GM19035 (cell line): ENCODE results near the gene ATP11A.
"Not testable (repeated sequence)": the region's sequence is repeated elsewhere in the genome, so short reads cannot be mapped to it uniquely, and the experiment has no call there.

ENCODE experiments used
- ATAC-seq: cut with Tn5 transposase; IDR thresholded peaks from one replicate; pipeline ENCODE4 v1.9.1; 2021; ENCODE audit not compliant: unreplicated experiment

Gene ATP11A

DNA sequence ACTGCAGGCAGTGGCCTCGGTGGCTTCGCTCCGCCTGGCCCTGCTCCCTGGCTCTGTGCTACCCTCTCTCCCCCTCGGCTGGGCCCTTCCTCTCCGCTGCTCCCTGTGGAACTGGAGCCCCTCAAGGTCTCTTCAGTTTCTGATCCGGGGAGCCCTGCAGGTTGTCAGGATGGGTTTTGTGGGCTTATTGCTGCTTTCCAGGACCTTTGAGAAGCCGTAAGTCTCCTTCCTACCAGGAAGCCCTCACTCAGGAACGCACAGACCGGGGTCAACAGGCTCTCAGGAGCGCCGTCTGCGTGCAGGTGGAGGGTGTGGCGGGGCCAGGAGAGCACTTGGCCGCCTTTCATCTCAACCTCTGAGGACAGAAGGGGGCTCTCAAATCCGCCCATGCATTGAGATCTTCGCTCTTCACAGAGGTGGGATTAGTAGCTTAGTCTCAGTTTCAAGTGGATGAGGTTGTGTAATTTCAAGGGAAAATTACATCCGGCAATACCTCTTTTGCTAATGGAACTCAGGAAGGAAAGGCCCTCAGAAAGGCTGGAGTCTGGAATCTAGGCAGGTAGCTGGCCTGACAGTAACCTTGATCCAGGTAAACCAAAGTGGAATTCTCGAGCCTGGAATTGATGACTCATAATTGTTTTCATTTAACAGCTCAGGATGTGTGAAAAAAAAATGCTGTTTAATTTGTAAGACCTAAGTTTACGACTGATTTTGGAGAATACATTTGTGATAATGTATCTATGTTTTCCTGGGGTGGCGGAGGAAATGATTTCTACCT, 102.0 kb downstream of the ATP11A start:
- ATAC-seq = no peak

DNA sequence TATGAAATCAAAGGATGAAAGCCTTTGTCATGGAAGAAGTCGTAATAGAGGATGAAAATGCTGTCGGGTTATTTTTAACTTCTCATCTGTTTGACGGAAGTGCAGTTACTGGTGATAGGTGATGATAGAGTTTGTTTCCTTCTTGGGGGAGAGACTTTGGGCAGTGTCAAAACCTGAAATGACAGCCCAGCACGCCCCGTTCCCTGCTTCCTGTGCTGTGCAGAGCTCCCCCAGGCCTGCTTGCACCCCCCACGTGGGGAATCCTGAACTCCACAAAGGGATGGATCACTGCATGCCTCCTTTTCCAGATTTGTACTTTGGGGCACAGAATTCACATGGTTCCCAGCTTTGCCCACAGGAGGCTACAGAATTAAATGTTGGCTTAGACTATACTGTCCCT, 102.7 kb downstream of the ATP11A start:
- no peak for ATAC-seq

DNA sequence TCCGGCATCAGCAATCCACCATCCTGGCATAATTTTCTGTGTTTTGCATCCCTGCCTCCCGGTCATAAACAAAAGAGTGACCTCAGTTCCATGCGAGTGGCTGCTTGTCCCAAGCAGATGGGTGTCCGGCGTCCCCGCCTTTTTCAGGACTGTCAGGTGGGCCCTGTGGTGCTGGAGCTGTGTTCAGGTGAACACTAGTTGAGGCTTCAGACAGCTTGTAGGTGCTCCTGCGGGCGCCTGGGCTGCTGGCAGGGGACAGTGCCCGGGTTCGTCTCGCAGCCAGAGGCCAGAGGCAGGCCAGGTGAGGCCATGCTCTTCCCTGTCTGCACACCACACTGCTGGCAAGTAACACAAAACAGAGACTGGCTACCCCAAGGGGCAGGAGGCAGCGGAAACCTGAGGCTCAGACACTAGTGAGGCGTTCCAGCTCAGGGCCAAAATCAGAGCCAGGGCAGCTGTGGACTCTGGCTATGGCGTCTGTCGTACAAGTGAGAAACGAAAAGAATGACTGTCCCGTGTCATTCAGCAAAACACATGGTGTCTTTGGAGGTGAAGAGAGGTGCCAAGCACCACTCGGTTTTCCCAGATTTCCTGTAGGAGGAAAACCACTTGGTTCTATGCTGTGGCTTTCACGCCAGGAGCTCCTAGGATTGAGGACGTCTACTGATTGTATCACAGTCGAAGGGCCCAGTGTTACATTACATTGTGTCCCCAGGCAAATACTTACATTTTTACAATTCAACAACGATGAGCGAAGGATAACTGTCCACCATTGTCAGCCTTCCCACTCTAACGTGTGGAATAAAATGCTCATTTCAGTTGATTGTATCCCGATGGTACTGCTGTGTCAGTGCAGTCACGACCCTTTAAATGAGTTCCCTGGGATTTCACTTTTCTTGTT, 104.0 kb downstream of the ATP11A start:
- no peak for ATAC-seq

DNA sequence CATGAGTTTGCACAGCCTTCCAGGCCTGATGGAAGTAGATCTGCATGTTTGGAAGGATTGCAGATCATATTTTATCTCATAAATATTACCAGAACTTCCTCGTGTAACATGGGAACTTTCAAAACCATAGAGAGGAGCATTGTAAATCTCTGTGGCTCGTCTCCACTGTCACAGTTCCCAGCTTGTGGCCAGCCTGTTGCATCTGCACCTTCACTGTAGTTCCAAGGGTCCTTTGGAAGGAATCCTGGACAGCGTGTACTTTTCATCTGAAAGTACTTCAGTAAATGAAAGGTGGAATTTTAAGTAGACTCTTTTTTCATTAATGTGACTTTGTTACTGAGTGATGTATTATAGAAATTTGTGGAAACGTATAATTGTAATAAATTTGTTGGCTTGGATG, 105.4 kb downstream of the ATP11A start:
- ATAC-seq = no peak

DNA sequence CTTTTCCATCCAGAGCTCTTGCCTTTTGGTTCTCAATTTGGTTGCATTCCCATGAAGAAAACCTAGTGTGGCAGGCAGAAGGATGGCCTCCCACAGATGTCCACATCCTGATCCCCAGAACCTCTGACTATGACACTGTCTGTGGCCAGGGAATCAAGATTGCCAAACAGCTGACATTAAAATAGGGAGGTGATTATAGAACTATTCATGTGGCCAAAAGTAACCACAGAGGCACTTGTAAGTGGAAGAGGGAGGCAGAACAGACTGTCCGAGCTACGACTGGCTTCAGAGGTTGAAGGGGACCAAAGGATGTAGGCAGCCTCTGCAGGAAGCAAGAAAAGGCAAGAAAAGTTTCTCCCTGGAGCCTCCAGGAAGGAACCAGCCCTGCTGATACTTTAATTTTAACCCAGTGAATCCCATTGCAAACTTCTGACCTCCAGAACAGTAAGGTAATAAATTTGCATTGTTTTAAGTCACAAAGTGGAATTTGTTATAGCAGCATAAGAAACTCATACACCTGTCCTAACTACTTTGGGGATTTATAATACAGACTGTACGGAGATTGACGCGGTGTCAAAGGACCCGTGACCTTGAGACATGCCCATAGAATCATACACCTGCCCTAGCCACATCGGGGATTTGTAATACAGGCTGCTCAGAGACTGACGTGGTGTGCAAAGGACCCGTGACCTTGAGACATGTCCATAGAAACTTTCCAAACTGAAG, 106.5 kb downstream of the ATP11A start:
- no peak for ATAC-seq

DNA sequence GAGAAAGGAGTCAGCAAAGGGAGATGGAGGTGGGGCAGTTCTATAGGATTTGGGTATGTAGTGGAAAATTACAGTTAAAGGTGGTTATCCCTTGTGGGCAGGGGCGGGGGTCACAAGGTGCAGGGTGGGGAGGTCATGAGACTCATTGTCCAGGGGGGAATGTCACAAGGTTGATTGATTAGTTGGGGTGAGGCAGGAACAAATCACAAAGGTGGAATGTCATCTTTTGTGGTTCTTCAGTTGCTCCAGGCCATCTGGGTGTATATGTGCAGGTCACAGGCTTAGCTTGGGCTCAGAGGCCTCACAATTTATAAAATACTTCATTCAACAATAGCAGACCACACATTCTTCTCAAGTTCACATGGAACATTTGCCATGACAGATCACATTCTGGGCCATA, 109.6 kb downstream of the ATP11A start:
- no peak for ATAC-seq

DNA sequence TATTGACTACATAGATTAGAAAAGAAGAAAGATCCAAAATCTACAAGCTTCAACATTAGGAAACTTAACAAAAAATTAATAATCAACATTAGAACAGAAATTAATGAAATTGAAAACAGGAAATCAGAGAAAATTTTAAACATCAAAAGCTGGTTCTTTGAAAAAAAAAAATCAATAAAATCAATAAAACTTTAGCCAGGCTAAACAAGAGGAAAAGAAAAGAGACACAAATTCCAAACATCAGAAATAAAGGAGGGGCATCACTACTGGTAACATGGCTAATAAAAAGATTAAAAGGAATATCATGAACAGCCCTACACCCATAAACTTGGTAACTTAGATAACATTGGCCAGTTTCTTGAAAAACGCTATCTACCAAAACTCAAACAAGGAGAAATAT, 110.2 kb downstream of the ATP11A start:
- ATAC-seq = no peak

DNA sequence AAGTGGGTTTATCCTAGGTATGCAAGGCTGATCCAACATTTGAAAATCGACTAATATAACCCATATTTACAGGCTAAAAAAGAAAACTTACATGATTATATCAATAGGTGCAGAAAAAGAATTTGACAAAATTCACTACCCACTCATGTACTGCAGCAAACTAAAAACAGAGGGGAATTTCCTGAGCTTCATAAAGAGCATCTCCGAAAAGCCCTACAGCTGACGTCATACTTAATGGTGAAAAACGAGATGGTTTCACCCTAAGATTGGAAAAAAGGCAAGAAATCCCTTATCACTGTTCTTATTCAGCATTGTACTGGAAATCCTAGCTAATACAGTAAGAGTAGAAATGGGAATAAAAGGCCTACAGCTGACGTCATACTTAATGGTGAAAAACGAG, 111.0 kb downstream of the ATP11A start:
- ATAC-seq = not testable (repeated sequence)

DNA sequence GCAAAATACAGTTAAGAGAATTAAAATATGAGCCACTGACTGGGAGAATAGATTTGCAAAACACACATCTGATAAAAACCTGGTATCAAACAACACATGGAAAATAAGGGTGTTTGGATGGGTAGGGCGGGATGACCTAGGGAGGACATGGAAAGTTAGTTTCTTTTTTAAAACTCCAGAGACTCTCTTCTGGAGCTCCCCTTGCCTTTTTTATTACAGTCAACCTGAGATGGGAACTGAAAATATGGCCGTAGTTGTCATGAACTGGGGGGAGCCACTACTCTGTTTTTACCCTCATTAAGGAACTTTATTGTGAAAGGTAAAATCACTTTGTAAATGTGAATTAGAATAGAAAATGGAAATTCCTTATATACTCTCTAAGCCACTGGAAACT, 113.0 kb downstream of the ATP11A start:
- ATAC-seq = peak; percentile 53

DNA sequence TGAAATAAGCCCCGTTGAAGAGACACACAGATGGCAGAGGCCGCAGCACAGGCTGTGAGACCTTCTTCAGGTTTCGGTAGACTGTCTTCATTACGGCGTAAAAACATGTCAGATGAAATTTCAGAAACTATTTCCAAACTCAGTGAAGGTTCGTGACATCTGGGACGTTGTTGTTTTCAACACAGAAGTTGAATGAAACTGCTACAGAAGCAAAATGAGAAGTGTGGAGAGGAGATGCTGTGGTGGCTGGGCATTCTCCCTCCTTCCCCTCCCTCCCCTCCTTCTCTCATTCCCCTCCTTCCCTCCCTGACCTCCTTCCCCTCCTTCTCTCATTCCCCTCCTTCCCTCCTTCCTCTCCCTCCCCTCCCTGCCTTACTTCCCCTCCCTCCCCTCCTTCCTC, 113.6 kb downstream of the ATP11A start:
- ATAC-seq = peak; percentile 64

DNA sequence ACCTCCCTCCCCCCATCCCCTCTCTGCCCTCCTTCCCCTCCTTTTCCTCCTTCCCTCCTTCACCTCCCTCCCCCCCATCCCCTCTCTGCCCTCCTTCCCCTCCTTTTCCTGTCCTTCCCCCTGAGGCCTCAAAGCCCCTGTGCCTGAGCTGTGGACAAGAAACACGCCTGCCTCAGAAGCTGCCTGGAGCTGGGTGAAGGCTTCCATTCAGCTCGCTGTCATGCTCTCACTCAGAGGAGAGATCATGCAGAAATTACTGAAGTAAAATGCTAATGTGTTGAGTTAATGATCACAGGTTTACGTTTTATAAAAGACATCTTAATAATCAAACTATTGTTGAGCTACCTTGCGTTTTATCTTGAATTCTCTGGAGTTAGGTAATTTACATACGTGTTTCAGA, 114.5 kb downstream of the ATP11A start:
- ATAC-seq = no peak

DNA sequence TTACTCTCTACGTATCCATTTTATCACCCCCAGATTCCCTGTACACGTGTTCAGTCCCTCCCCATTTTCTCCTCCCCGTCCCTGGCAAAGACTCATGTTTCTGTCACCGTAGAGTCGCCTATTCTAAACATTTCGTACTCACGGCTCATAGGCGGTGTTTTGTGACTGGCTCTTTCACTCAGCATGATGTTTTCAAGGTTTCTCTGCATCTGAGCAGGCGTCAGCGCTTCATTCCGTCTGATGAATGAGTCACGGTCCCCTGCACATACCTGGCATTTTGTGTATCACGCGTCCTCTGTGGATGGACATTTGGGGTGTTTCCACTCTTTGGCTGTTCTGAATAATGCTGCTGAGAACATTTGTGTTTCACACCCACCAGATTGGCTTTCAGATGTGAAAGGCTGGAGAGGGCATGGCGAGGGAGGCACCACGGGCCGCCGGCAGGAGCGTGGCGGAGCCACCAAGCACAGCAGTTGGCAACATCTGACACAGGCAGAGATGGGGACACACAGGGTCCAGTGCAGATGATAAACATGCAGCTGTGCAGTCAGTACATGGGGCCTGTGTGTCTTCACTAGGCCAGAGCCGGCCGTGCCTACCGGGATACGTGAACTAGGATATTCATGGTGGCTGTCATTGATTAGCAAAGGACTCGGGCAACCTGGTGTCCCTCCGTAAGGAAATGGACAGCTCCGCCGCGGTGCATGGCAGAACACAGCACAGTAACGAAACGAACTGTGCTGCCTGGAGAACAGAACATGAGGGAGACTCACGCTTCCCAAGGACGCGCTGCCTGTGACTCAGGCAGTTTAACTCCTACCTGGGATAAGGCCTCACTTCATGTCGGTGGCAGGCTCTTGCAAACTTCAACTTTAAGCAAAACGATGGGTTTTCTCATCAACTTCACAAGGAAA, 117.2 kb downstream of the ATP11A start:
- ATAC-seq = no peak

DNA sequence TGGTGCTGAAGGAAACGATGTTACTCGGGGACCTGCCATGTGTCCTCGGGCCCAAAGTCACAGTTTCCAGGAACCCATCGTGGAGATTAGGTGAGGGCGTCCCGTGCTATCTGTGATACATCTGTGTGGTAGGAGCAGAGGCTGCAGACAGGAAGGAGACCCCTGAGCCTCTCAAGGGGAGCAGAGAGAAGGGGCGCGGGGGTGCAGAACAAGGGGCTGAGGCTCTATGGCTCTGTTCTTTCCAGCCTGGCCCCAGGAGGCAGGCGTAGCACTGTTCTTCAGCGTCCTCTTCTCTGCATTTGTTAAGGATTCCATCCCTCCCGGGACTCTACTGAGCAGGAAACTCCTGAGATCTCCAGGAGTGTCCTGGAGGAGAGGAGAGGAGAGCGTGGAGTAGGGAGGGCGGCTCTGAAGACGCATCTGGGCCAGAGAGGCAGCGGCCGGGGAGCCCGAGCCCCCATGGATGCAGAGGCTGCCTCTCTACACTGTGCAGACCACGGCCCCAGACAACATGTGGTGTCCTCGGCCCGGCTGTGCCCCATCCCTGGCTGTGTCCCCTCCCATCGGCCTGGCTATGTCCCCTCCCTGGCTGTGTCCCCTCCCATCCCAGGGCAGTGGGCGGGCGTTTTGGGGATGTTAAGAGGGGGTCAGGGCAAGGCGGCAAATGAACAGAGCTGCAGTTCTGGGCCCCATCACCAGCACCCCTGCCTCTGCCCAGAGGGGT, 118.0 kb downstream of the ATP11A start:
- ATAC-seq = no peak

DNA sequence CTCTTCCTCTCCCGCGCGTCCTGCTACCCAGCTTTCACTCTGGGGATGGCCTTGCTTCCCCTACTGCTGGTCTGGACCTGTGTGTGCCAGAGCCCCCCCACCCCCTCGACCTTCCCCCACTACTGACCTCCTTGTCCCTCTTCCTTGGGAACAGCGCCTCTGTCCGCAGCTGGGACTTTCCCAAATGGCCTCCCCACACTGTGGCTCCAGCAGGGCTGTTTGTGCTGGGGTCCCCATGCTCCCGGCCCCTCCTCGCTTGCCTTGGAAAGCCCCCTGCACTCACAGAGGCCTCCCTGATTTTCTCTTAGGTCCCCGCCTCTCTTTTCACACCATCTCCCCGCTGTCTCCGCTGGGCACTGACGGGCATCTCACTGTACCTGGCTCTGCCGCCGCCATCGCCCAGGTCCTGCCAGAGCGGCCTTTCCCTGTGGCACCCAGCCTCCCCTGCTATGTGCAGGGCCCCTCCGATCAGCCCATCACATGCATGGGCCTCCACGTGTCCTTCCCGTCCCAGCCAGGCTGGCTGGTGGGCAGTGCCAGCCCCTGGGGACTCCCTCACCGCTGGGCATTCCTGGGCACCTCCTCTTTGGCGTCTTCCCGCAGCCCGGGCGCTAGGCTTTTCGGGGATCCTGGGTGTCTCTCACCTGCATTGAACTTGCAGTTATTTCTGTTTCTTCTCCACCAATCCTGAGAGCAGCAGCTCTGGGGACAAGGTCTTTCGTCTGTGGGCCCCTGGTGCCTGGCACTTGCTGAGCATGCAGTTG, 118.7 kb downstream of the ATP11A start:
- ATAC-seq = no peak

DNA sequence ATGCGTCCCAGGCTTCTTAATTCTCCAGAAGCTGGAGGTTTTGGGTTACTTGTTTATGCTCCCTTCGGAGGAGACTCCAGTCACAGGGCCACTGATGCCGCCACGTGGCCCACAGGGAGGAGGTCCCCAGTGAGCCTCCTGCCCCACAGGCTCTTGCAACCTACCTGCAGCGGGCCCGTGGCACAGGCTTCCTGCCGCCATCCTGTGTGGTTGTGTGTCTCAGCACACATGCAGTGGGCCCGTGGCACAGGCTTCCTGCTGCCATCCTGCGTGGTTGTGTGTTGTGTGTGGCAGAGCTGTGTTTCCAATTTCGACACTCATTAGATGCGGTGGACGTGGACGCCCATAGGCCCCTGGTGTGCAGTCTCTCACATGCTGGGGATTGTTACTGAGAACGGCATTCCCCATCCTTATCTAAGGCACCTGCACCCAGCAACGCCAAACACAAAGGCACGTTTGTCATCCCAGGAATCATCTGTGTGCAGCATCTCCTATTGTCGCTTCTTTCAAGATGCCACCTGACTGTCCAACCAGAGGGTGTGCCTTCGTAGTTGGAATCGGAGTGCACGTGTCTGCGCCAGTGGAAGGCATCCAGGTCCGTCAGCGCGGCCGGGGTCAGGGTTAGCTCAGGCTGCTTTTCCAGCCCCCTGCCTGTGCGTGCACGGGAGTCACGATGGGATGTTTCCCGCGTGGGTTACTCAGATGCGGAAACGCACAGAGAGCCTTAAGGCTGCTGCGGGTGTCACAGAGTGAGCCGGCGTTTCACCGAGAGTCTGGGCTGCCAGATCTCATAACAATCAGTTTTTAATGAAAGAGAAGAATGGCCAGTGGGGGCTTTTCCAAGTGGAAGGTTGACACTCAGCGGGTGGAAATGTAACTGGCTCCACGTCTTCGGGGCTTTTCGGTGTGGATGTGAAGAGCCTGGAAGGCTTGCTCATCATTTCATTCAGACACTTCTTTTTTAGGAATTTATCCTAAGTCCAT, 119.8 kb downstream of the ATP11A start:
- no peak for ATAC-seq

DNA sequence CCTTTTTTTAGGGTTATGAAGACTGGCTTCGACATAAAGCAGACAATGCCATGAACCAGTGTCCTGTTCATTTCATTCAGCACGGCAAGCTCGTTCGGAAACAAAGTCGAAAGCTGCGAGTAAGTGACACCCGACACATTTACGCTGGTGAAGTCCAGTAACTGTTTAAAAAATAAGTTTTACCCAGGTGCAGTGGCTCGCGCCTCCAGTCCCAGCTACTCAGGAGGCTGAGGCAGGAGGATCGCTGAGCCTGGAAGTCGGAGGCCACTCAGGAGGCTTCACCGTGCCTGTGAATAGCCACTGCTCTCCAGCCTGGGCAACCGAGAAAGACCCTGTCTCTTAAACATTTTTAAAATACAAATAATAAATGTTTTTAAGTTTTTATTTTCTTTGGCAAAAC, 120.8 kb downstream of the ATP11A start:
- ATAC-seq = no peak

DNA sequence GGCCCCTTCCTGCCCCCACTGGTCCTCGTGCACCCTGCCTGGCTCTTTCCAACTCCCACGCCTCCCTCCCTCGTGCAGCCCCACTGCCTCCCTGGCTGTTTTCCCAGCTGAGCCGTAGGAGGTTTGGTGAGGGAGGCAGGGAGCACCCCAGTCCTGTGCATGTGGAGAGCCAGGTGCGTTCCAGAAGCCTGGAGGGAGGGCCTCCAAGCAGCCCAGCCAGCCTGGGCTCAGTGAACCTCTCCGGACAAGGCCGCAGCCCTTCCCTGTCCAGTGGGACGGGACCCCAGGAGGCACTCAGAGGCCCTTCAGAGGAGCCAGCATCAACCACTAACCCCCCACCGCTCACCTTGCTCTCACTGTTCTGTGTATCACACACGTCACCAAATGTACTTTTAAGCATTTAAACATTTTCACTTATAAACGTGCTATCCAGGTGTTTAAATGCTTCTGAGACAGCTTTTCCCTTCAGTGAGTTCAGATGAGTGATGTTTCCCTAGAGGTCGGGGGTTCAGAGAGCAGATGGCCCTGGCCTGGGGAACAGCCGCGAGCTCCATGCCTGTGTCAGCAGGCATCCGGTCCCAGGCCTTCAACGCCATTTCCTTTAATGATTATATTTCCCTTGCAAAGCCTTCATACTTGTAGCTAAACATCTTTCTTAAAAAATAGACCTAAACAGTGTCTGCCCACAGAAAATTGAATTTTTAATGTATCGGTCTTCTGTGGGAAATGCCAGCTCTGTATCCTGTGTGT, 122.6 kb downstream of the ATP11A start:
- ATAC-seq = no peak
